Measurements from ENCODE around the gene PDE3A.

PDE3A gene

DNA sequence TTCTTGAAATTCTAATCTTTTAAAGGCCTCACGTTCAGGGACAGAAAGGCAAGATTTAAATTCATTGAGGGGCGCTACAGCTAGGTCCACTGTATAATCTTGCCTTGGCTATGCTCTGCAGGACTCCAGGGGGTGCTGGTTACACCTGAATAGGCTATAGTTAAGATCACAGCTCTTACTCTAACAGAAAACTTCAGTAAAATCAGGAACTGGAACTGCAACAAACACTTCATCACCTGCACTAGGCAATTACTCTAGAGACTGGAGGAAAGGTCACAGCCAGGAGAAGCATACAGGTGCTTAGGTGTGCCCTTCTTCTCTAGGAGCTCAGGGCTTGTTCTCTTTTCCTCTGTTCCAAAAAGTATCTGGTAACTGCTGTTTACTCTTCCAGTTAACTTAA is 347.7 kb downstream of the PDE3A start:
- no peak for DNase-seq (ENCODE audit: low read depth)
- H3K4me3 ChIP-seq (ENCODE audit: control insufficient read depth, low read depth, low read length) = no peak overlapping the region
- TF ChIP-seq, protein P1, sequence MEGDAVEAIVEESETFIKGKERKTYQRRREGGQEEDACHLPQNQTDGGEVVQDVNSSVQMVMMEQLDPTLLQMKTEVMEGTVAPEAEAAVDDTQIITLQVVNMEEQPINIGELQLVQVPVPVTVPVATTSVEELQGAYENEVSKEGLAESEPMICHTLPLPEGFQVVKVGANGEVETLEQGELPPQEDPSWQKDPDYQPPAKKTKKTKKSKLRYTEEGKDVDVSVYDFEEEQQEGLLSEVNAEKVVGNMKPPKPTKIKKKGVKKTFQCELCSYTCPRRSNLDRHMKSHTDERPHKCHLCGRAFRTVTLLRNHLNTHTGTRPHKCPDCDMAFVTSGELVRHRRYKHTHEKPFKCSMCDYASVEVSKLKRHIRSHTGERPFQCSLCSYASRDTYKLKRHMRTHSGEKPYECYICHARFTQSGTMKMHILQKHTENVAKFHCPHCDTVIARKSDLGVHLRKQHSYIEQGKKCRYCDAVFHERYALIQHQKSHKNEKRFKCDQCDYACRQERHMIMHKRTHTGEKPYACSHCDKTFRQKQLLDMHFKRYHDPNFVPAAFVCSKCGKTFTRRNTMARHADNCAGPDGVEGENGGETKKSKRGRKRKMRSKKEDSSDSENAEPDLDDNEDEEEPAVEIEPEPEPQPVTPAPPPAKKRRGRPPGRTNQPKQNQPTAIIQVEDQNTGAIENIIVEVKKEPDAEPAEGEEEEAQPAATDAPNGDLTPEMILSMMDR (IDR thresholded peaks at IDR 0.05; ENCODE audit: control insufficient read depth, insufficient read depth, low read depth, low read length, missing control alignments) = no peak

DNA sequence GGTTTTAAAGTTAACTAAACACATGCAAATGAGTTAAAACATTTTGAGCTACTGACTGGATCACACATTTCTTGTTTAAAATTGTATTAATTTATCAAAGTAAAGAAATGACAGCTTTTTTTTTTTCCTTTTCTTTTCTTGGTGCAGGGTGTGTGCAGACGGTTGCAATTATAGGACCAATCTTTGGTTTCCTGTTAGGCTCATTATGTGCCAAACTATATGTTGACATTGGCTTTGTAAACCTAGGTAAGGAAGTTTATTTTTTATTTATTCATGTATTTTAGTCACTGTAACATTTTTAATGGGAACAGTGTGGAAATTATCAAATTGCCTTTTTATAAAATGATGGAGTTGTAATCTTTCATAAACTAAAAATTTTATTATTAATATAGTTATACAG is 348.6 kb downstream of the PDE3A start:
- DNase-seq (ENCODE audit: low read depth) = no peak
- no peak overlapping the region for H3K4me3 ChIP-seq (ENCODE audit: control insufficient read depth, low read depth, low read length)
- TF ChIP-seq, protein P1 (IDR thresholded peaks at IDR 0.05; ENCODE audit: control insufficient read depth, insufficient read depth, low read depth, low read length, missing control alignments) = no peak

DNA sequence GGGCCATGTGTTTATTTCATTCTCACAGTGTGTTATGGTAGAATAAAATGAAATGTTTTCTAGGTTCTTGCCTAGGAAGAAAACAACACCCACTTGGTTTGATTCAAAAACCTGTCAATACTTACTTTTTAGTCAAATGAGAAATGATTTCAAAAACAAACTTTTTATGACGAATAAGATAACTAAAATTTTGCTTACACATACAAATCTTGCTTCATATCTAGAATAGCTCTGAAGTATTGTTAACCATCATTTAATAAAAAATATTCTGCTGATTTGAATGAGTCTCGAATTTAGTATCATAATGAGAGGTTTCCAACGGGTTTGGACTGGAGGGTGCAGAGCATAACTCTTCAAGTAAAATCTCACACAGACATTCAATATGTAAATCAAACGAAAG is 350.0 kb downstream of the PDE3A start:
- DNase-seq (ENCODE audit: low read depth) = no peak
- TF ChIP-seq, protein P1 (IDR thresholded peaks at IDR 0.05; ENCODE audit: control insufficient read depth, insufficient read depth, low read depth, low read length, missing control alignments) = no peak
- no peak overlapping the region for H3K4me3 ChIP-seq (ENCODE audit: control insufficient read depth, low read depth, low read length)

DNA sequence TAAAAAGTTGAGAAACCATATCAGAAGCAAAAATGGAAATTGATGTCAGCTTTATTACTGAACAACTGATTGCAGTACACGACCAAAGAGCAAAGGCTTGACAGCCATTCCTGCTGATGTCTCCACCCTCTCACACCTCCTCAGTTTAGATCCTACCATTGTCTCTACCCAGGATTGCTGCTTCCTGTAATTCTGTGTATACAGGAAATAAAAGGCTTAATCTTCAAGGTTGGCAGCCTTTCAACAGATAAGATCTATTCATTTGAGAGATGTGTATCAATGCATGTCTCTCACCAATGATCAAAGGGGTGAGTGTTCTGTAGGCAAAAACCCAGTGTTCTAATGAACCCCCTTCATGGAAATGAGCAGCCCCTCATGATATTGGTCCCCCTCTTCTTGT is 353.8 kb downstream of the PDE3A start:
- H3K4me3 ChIP-seq (ENCODE audit: control insufficient read depth, low read depth, low read length) = no peak overlapping the region
- TF ChIP-seq, protein P1 (IDR thresholded peaks at IDR 0.05; ENCODE audit: control insufficient read depth, insufficient read depth, low read depth, low read length, missing control alignments) = no peak
- no peak for DNase-seq (ENCODE audit: low read depth)

DNA sequence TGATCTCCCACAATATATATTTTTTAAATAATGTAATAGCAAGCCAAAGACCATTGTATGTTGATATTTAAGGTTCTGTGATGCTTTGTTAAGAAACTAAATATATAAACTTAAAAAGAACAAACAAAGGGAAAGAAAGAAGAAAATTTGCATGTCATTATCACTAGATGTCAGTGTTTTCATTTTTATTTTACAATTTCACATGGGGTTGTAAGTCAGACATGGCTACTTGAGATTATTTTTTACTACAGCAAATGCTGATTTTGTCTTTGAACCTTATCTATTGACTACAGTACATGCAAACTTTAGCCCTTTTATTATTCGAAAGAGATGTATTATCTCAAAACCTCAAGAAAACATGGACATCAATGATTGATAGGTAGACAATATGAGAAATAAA is 362.9 kb downstream of the PDE3A start:
- no peak overlapping the region for H3K4me3 ChIP-seq (ENCODE audit: control insufficient read depth, low read depth, low read length)
- DNase-seq (ENCODE audit: low read depth) = no peak
- TF ChIP-seq, protein P1 (IDR thresholded peaks at IDR 0.05; ENCODE audit: control insufficient read depth, insufficient read depth, low read depth, low read length, missing control alignments) = no peak
